Stimulated activated CD8-positive, alpha-beta memory T cell treated with anti-CD3 and anti-CD28 coated beads, Interleukin-4, amount 100 ng/mL, for 4 hours (primary cell): ENCODE data around the gene IL1RAP.
"Not testable (repeated sequence)": the region's sequence is repeated elsewhere in the genome, so short reads cannot be mapped to it uniquely, and the experiment has no call there.

Experiments used
- DNase-seq, 2 donors: peaks; one replicate each; pipeline ENCODE4 v3.0.0-alpha.2; 2020; ENCODE audit warnings: low read depth in 2 of 2, low spot score in 1 of 2

Gene IL1RAP, protein sequence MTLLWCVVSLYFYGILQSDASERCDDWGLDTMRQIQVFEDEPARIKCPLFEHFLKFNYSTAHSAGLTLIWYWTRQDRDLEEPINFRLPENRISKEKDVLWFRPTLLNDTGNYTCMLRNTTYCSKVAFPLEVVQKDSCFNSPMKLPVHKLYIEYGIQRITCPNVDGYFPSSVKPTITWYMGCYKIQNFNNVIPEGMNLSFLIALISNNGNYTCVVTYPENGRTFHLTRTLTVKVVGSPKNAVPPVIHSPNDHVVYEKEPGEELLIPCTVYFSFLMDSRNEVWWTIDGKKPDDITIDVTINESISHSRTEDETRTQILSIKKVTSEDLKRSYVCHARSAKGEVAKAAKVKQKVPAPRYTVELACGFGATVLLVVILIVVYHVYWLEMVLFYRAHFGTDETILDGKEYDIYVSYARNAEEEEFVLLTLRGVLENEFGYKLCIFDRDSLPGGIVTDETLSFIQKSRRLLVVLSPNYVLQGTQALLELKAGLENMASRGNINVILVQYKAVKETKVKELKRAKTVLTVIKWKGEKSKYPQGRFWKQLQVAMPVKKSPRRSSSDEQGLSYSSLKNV

DNA sequence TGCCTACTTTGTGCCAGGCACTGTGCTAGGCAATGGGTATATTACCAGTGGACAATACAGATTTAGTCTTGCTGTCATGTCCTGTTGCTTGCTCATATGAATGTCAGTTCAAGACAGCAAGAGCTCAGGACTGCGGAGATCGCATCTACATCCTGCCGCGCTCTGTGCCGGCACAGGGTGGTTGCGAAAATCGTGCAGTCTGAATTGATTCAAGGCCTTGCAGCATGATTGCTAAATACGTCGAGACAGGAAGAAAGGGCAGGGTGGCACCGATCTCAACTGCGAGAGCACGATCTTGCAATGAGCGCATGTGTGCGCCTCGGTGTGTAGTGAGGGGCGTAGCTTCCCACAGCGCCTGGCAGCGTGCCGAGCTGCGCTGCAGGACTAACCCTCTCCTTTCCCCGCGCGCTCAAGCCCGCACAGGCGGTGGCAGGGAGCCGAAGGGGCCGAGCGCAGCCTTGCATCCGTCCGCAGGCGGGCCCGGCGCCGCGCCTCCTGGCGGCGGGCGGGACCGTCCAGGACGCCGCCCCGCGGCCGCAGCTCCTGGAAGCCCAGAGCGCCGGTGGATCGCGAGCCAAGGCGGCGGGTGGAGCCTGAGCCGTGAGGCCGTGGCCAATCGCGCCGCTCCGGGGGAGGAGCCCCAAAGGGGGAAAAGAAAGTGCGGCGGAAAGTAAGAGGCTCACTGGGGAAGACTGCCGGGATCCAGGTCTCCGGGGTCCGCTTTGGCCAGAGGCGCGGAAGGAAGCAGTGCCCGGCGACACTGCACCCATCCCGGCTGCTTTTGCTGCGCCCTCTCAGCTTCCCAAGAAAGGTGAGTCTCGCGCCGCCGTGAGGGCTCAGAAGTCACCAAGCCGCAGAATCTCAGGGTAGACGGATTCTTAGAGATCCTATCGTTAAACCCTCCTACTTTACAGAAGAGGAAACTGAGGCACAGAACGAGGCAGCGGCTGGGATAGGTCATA, at the start of gene IL1RAP:
IL1RAP (plus strand) TSS at position 677 of the 962 bp plus-strand sequence. CDS start 50,205 bp downstream, outside the sequence.
- peak; percentile 60 to 64 for DNase-seq

DNA sequence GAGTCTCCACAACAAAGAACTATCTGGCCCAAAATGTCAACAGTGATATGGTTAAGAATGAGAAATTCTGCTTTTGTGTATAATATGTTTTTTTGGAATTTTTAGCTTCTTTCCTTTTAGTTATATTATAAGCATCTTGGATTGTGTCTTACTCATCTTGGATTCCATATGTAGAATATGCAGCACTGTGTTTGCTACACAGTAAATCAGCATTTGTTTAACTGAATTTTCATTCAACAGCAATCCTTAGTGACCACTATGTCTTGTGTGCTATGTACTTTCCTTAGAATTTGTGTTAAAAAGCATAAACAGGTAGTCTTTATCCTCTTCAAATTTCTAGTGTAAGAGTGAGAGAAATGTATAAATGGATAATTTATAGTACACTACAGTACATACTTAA, 46.0 kb upstream of the IL1RAP start:
- DNase-seq = no peak

DNA sequence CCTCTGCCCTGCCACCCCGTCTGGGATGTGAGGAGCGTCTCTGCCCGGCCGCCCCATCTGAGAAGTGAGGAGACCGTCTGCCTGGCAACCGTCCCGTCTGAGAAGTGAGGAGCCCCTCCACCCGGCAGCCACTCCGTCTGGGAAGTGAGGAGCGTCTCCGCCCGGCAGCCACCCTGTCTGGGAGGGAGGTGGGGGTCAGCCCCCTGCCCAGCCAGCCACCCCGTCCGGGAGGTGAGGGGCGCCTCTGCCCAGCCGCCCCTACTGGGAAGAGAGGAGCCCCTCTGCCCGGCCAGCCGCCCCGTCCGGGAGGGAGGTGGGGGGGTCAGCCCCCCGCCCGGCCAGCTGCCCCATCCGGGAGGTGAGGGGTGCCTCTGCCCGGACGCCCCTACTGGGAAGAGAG, 40.6 kb upstream of the IL1RAP start:
- DNase-seq = not testable (repeated sequence)

DNA sequence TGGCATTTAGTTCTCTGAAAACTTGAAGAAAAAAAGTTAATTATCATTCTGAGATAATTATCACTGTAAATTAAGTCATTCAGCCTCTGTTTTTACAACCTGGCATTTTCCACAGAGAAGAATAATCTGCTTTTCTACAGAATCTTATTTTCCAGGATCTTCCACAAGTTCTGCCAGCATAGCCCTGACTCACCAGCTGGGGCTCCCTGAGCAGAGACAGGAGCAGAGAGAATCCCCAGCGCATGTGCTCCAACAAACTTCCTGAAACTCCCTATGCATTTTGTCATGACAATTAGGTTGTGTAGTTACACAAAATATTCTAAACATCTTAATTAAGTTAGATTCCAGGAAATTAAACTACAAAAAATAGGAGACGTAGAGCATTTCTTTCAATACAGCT, 32.1 kb upstream of the IL1RAP start:
- no peak for DNase-seq

DNA sequence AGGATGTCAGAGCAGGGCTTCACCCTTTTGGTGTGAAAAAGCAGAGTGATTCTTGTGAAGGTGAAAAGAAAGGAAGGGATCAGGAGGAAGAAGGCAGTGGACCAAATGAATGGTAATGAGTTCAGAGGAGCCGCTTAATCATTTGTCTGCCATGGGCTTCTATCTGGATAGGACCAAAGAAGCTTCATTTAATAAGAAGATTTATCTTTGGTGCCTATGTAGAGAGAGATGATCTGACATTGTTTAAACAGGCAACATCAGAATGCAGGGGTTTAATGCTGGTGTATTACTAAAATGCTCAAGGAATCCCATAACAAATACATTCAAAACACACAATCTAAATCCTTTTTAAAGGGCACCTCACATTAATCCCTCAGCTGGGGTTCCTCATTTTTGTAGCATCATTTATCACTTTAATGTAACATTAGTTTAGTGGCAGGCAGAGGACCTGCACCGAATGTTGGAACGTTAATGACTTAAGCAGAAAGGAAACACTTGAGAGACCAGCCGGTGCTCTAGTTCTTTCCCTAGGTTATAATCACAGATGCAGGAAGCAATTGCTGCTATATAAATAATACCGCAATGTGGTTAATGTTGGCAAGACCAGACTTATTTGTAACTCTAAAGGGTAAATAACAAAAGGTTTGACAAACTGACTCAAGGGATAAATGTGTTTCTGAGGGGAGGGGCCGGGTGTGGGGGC, 27.9 kb upstream of the IL1RAP start:
- DNase-seq = no peak

DNA sequence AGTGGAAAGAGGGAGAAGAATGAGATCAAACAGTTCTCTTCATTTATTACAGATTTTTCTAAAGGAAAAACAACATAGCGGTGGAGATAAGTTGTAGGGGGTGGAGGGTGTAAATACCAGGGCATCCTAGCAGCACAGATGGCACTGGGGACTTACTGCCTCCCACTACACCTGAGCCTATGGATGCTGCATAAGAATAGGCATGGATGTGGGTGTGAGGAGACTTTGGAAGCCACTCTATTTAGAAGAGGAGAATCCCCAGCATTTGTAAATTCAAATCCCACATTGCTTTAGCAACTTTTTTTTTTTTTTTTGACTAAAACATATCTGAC, 27.4 kb upstream of the IL1RAP start:
- DNase-seq = no peak

DNA sequence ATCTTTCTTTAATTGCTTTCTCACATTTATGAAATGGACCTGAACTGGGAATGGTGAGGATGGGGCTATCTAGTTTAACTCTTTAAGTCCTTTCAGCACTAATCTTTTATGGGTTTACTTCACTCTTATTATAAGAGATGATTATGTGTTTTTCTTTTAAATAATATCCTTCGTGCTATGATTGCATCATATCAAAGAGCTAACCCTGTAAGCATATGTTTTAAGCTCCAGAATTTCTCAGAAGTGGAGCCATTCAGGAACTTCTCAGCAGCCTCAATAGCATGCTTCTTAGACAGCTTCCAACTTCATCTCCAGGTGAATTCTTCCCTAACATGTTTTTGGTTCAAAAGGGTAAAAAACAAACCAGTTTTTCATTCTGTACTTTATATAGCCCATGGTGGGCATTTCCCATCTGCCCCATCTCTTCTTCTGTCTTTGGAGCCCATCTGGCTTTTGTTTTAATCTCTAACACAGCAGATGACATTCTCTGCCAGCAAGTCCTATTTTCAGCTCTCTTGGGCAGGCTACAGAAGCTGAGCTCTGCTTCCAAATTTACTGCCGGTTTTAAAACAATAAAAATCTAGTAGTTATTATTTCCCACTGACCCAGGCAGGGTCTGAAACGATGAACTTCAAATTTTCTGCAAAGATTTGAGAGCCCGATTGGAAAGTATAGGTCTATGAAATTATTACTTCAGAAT, 26.8 kb upstream of the IL1RAP start:
- no peak for DNase-seq

DNA sequence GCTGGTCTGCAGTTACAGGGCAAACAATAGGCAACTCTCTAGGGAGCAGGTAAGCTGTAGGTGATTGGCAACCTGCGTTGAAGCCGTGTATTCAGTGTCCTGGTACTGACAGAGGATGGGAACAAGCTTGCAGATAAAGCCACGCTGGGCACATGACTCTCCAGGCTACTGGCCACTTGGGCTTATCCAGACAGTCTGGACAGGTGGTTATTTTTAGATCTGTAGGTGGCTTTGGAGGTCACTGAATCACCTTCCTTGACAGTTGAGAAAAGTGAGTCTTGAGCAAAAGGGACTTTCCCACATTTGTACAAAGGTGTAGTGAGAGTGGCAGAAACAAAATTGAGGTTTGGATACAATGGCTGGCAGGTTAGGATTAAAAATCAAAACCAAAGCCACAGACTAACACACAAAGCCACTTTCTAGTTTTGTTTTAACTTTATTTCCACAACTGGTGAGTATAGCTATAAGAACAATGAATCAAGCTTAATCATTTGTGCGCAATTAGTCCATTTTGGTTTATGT, 22.3 kb upstream of the IL1RAP start:
- DNase-seq = no peak

DNA sequence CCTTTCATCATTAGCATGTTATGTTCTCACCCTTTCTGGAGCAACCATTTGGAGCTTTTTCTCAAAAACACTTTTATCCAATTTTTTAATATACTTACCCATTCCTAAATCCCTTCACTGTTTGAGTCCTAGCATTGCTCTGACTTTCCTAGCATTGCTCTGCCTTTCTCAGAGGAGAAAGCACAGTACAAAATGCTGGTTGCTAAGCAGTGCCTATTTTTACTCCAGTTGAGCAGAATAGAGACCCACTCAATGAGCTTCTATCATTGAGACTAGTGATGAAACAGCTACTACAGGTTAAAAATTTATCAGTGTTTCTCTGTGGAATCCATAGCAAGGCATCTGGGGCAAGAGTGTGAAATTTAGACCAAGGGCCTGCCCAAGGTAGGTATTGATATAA, 21.8 kb upstream of the IL1RAP start:
- no peak for DNase-seq

DNA sequence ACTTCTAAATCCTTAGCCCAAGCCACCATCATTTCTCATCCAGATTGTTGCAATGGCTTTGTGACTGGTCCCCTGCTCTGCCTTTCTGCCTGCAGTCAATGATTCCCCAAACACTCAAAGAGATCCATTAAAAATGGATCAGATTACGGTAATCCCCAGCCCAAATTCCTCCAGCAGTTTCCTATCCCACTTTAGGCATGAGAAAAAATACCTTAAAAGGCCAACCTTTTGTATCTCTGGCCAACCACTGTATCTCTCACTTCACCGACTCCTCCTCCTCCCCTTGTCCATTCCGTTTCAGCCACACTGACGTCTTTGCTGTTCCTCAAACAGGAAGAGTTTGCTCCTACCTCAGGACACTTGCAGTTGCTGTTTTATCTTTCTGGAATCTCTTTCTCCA, 20.9 kb upstream of the IL1RAP start:
- no peak for DNase-seq

DNA sequence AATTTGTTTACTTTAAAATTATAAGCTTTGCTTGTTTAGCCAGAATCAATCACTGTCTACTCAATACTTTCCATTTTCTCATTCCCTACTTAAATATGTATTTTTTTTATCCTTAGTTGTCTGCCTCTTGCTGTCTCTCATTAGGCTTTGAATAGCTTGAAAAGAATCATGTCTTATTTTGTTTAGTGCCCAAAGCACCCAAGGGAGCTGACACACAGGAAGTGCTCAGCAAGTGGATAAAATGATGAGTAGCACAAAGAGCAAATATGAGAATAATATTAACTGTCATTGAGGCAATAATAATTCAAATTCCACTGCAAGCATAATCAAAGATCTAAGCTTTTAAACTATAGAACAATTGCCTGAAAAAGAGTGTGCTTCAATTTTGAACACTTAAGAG, 19.0 kb upstream of the IL1RAP start:
- no peak for DNase-seq

DNA sequence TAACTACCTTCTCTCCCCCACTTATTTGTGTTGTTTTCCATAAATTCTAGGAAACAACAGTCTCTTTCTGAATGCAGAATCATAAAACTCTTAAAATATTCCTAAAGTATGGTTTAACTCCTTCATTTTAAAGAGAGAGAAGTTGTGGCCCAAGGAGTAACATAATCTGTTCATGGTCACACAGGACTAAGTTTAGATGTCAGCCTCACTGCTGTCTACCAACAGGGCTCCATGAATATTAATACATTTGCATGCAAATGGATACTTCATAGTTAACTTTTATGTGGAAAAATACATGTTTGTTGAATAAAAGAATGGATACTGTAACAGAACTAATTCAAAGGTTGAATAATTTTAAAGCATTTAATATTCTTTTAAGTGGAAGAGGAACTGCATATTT, 18.5 kb upstream of the IL1RAP start:
- no peak for DNase-seq

DNA sequence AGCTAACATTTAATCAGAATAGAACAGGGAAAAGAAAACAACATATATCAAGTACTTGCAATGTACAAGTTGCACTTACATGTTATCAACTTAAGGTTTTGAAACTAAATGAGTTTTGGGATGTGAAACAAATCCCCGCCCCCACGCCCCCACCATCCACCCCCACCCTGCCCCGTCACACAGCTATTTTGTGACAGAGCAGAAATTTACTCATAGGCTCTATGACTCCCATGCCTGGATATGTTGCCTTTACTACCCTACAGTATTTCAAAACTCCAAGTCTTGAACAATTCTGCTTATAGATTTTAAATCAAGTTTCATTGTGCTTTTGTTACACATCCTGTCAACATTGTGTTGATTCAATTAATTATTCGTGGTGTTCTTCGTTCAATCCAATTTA, 18.1 kb upstream of the IL1RAP start:
- no peak for DNase-seq

DNA sequence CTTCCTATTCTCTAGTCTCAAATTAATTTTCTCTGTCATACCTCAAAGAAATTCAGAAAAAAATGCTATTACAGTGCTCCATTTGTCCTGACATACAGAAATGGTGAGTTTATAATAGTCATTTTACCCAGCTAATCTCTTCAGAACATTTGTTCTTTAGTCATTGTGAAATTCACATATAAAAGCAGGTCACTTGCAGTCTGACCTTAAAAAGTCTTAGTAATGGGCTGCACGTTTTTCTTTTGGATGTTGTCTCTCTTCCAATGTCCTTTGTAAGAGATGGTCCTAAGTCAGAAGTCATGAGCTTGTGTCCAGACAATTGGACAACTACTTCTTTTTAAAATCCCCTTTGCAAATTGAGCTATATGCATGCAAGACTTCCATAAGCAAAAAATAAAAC, 17.0 kb upstream of the IL1RAP start:
- DNase-seq = no peak

DNA sequence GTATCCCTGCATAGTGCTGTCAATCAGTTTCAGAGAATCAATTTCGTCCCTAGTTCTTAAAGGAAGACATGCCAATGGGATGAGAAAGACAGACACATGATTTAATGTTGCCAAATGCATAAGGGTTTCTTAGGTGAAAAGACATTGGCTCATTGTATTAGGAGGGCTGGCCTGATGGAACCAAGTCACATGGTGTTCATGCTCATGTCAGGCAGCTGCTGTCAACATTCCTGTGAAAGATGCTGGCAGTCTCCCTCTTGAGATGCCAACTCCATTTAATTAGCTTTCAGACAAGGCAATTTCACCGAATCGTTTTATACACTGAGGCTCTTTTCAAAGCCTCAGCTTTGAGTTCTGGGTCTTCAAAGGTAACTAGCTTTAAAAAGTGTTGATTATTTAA, 16.1 kb upstream of the IL1RAP start:
- no peak for DNase-seq

DNA sequence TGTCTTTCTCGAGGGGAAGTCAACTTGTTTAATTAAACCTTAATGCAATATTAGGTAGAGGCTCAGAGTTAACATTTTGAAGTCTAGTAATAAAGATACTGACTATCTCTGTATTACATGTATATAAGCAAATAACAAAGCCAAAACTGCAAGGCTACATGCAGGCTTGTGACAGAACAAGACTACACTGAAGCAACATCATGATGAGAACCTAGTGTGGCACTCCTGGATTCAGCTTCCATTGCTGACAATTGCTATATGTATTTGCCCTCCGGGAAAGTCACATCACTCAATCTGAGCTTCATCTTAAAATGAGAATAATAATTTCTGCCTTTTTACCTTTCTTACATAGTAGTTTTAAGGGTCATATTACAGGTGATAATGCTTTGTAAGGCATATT, 15.6 kb upstream of the IL1RAP start:
- DNase-seq = no peak

DNA sequence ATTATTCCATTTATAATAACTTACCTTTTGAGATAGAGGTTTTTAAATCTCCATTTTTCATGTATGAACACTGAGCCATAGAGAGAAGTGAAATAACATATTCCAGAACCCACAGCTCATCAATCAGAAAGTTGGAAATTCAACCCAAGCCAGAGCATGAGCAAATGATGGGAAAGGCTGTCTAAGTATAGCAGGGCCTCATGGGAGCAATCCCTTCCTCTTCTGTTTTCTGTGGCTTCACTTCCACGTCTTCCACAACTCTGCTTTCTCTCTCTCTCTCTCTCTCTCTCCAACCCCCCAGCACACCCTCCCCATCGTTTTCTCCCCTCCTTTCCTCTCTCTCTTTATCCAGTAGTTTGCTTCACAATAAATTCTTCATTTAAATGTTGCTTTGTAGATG, 14.8 kb upstream of the IL1RAP start:
- DNase-seq = no peak

DNA sequence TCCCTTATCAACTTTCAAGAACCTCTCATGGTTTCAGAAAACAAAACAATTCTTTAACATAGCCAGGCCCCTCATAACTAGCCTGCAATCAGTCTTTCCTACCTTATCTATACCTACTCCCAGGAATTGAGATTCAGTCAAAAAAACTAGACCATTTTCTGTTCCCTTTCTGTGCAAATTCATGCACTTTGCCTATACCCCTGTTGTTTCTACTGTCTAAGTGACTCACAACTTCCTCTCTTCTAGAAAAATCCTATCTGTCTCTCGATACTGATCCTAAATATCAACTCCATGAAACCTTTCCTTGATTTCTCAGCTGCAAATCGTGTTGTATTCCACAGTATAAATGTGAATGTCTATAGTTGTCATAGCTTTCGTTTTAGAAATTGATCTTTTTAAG, 10.9 kb upstream of the IL1RAP start:
- no peak for DNase-seq

DNA sequence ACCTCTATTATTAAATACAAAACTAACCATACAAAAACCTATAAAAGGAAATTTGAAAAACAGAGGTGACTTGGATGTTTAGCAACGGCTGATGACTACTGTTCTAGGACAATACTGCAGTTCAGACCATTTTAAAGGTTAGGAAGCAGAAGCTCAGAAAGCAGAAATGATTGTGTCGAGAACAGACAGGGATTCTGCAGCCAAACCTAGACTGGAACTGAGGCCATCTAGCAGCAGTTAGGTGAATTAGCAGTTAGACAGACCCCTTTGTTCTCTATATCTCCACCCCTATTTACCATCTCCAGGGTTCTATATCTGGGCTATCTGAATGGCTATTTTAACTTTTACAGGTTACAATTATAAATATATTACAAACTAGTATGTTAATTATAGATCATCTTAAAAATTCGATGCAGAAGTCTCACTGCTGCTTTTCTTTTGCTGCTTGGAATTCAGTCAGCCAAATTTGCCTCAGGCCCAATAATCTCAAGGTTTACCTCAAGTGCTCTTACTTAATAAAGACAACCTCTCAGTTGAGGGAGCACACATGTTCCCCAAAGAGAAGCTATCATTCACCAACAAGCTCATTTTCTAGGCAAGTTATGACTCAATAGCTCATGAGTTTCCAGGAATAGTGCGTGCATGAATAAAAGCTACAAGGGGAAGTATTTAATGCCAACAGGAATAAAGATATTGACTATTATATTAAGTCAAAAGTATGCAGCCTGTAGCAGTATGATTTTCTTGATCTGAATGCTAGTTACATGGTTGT, 9.3 kb upstream of the IL1RAP start:
- no peak for DNase-seq
